ENCODE data around the gene OR10A6.

Gene OR10A6

DNA sequence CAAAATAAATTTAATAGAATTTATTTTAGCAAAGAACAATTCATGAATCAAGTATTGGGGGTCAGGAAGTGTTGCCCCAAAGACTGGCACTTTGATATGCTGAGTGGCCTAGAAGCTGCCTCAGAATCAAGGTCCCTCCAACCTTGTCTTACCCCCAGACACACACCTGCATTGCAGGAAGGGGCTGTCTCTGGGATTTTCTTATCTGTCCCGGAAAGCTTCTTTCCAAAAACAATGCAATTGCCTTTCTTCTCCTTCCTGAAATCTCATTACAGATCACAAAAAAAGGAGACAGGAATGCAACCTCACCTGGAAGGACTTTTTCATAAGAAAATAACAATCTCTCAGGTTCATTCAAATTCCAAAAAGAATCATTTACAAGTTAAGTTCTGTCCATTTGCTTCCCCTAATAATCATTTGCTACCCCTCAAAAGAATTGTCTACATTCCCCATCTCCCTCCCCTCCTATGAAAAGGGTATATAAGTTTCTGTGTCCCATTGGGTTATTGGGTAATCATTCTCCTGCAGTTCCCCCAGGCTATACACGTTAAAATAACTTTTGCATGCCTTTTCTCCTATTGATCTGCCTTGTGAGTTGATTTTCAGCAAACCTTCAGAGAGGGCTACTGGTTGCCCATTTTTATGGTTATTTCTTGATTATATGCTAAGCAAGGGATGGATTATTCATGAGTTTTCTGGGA, 21.3 kb downstream of the OR10A6 start:
- DNase-seq, result no peak

DNA sequence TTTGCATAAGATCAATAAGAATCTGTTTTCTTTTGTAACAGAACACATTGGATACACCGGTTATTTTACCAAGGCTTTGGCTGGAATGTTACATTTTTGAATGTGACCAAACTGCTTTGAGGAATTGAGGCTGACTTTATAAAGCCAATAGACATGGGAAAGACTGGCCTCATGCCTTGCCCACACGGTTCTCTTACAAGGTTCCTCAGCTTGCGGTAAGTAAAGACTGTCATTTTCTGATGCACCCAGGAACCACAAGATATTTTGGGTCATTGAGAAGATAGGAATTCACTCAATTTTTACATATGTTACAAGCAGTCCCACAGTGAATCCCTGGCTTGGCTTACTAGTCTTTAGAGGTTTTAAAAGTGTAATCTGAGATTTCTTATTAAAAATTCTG, 23.9 kb downstream of the OR10A6 start:
- DNase-seq, result no peak

- DNase-seq, result no peak
Observed at GRCh38 chr11:7906481-7906880, 24.6 kb downstream of the OR10A6 start.

GRCh38 chr11:7905961-7906429, 25.1 kb downstream of the OR10A6 start:
- no peak for DNase-seq

DNA sequence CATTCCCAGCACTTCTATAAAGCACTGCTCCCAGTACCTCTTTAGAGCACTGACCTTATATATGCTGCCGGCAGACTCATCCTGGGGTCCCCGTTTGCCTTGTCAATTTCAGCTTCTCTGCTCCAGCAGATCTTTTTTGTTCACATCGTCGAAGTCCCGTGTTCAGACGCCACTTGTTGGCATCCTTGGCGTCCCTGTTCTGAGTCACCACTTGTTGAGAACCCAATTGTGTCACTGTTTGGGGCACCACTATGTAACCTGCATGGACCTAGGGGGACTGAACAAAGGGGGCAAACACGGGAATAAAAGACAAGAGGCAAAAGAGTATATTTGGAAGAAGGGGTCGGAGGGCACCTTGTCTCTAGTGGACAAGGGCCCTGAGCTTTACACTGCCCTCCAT, 25.5 kb downstream of the OR10A6 start:
- no peak for DNase-seq

GRCh38 chr11:7904917-7905316, 26.2 kb downstream of the OR10A6 start:
- DNase-seq, result no peak

GRCh38 chr11:7903940-7904339, 27.1 kb downstream of the OR10A6 start:
- DNase-seq, result no peak

- no peak for DNase-seq
Observed at GRCh38 chr11:7901319-7901854, 29.7 kb downstream of the OR10A6 start.

DNA sequence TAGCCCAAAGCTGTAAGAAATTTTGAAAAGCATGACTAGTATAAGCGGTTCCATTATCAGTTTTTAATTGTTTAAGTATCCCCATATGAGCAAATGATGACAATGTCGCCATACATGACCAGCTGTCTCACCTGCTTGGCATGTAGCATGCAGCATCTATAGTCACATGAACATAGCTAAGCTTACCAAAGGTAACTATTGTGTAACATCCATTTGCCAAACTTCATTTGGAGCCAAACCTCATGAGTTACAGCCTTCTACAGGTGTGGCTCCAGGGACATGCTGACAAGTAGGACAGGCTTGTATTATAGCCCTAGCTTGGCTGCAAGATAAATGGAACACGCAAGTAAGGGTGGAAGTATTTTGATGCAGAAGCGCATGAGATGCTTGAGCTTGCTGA, 30.4 kb downstream of the OR10A6 start:
- DNase-seq, result no peak

- DNase-seq, result no peak
Observed at GRCh38 chr11:7899418-7899817, 31.6 kb downstream of the OR10A6 start.

GRCh38 chr11:7898666-7899283, 32.3 kb downstream of the OR10A6 start:
- DNase-seq, result peak; percentile 31

DNA sequence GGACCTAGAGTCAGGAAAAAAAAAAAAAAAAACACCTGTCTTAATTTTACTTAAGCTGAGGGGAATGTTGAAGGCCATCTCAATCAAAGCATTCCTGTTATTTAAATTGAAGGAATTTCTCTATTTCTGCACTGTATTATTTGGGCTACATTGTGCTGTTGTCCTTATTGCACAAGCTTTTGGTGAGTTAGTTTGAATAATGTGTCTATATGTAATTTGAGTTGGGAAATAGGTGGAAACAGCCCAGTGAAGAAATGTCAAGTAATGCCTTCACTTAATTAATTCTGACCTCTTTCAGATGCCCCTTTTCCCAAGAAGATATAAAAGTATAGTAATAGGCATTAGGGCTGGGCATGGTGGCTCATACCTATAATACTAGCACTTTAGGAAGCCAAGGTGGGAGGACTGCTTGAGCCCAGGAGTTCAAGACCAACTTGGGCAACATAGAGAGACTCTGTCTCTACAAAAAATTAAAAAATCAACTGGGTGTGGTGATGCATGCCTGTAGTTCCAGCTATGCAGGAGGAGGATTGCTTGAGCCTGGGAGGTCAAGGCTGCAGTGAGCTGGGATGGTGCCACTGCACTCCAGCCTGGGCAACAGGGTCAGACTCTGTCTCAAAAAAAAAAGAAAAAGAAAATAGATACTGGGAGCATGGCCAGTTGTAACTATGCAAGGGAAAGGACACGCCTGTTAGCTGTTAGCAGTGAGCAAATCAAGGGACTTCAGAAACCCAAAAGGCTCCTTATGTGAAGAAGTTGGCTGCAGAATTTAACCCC, 34.9 kb downstream of the OR10A6 start:
- no peak for DNase-seq

- peak; percentile 60 for DNase-seq
Observed at GRCh38 chr11:7894251-7894650, 36.8 kb downstream of the OR10A6 start.

DNA sequence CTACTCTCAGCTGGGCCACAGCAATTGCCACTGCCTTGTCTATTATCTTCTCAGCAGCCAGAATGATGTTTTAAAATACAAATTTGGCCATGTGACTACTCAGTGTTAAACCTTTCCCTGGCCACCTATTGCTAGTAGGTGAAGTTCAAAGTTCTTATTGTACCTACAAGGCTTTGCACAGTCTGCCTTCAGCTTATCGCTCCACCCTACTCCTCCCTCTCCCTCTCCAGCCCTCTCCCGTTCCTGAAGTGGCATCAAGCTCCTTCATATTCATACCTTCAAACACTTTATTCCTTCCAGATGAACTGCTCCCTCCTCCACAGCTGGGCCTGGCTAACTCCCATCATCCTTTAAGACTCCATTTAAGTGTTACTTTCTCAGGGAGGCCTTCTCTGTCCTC, 37.3 kb downstream of the OR10A6 start:
- no peak for DNase-seq

GRCh38 chr11:7892840-7893254, 38.2 kb downstream of the OR10A6 start:
- DNase-seq, result peak; percentile 76

- DNase-seq, result no peak
Observed at GRCh38 chr11:7892059-7892699, 38.9 kb downstream of the OR10A6 start.

DNA sequence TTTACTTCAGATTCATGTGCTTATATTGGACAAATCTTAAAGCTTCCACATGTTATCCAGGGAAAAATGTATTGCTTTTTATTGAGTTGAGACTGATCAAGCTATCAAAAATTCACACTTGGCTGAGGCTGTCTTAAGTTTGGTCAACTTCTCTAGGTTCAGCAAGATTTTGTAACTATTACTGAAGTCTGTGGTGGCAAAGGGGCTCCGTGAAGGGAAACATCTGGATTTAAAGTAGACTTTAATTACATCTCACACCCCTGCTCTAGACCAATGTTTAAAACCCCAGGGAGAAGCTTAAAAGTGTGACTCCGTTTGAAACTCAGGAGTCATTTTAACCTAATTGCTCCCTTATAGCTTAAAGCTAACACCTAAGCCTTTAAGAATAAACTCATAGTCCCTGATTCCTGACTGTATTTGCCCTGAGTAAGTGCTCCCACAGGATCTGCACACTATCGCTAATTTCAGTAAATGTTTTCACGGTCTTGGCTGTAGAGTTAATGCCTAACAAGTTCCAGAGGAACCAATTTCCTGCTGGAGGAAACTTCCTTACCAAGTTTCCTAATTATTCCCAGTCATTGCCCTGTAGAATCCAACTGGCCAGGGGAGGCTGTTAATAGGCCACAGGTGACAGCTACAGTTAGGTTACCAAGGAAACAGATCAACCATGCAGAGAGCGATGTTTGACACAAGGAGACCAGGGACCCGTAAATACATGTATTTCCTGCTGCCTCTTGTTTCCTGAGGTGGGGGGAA, 40.5 kb downstream of the OR10A6 start:
- DNase-seq, result no peak

- DNase-seq, result no peak
Observed at GRCh38 chr11:7889985-7890384, 41.1 kb downstream of the OR10A6 start.

- no peak for DNase-seq
Observed at GRCh38 chr11:7882860-7883259, 48.2 kb downstream of the OR10A6 start.

Measured in hematopoietic multipotent progenitor cell treated with erythropoietin and hydrocortisone succinate and interleukin-3 and kit ligand, for 8 days (in vitro differentiated cells).